VCaP (cell line): ENCODE measurements around the gene ACSS1.

Experiments used
- H3K27ac ChIP-seq: fragments of 450-650 bp; 2 replicates; pipeline ENCODE4 v1.5.1; 2017
- TF ChIP-seq, protein P1 (sequence below): fragments of 450-650 bp; conservative IDR thresholded peaks from 2 replicates; pipeline ENCODE4 v1.5.1; 2017; ENCODE audit warnings: mild to moderate bottlenecking, moderate library complexity

ACSS1 gene

DNA sequence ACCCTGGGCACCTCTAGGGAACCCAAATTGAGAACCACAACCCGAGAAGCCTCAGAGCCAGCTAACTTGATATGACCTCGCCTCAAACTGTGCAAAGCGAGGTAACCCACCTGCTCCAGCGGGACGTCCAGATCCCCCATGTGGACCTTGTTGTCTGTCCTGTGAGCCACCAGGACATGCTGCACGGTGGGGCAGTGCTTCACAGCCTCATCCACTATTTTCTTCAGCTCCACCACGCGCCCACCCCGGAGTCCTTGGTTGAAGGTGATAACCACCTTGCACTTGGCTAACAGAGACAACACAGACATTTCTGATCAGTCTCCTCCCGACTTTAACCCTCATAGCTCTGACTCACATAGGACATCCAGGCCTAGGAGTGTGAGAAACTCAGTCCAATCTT lies 34.6 kb downstream of the ACSS1 start:
- TF ChIP-seq, protein P1, sequence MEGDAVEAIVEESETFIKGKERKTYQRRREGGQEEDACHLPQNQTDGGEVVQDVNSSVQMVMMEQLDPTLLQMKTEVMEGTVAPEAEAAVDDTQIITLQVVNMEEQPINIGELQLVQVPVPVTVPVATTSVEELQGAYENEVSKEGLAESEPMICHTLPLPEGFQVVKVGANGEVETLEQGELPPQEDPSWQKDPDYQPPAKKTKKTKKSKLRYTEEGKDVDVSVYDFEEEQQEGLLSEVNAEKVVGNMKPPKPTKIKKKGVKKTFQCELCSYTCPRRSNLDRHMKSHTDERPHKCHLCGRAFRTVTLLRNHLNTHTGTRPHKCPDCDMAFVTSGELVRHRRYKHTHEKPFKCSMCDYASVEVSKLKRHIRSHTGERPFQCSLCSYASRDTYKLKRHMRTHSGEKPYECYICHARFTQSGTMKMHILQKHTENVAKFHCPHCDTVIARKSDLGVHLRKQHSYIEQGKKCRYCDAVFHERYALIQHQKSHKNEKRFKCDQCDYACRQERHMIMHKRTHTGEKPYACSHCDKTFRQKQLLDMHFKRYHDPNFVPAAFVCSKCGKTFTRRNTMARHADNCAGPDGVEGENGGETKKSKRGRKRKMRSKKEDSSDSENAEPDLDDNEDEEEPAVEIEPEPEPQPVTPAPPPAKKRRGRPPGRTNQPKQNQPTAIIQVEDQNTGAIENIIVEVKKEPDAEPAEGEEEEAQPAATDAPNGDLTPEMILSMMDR = no peak
- peak overlapping the region; percentile 98 for H3K27ac ChIP-seq

DNA sequence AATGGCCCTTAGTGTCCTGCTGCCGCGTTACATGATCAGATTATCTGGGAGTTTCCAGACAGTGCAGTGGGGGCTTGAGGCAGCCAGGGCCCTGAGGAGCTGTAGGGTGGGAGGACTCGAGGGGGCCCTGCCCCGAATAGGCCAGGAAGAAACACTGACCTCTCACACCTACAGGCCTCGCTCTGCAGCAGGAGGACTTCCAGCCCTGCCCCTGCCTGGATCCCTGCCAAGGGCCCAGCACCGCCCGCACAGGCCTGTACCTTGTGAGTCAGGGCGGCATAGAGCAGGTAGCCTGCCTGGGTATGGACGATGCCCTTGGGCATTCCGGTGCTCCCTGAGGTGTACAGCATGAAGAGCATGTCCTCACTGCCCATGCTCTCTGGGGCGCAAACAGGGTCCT lies 35.3 kb downstream of the ACSS1 start:
- TF ChIP-seq, protein P1 = no peak
- H3K27ac ChIP-seq = peak overlapping the region; percentile 98

DNA sequence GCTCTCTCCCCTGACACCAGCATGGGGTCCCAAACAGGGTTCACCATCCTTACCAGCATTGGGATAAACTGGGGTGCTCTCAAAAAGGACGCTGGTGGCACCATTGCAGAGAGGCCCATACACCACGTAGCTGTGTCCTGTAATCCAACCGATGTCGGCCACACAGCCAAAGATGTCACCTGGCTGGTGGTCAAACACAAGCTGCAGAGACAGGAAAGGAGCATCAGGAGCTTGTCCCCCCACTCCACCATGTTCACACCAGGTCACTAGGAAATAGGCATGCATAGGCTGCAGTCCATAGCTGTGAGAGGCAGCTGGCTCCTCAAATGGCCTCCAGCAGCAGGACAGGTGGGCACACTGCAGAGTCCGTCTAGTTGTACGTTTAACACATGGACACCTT lies 36.6 kb downstream of the ACSS1 start:
- peak overlapping the region; percentile 98 for H3K27ac ChIP-seq
- TF ChIP-seq, protein P1 = no peak

DNA sequence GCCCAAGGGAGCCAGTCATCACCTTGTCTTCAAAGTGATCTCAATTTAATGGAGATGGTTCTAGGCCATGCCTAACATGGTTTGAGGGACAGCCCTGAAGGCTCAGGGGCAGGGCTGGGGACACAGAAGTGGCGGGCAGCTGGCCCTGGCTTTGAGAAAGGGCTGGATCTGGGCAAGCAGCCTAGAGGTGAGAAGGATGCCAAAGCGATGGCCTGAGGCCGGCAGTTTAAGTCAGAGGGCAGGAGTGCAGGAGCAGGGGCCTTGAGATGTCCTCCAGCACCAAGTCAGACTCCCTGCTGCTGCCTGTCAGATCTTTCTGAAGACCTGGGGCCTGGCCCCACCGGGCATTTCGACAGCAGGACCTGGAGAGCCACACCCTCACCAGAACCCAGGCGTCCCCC lies 37.0 kb downstream of the ACSS1 start:
- TF ChIP-seq, protein P1 = no peak
- peak overlapping the region; percentile 98 for H3K27ac ChIP-seq

DNA sequence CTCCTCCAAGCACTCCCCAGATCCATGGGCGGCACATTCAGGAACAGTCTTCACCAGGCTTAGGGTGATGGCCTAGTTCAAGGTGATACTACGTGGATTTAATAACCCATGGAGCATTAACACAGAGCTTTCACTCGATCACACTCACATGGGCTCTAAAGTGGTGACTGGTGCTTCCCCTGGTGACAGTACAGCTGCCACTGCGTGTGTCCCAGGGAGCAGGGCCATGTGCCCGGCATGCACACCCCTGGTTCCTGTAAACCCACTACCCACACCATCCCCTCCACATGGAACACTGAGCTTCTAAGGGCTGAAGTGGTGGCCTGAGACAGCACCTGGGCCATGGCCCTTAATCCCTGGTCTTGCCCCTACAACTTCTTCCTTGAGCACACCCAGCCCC lies 37.6 kb downstream of the ACSS1 start:
- H3K27ac ChIP-seq = peak overlapping the region; percentile 98
- TF ChIP-seq, protein P1 = no peak

DNA sequence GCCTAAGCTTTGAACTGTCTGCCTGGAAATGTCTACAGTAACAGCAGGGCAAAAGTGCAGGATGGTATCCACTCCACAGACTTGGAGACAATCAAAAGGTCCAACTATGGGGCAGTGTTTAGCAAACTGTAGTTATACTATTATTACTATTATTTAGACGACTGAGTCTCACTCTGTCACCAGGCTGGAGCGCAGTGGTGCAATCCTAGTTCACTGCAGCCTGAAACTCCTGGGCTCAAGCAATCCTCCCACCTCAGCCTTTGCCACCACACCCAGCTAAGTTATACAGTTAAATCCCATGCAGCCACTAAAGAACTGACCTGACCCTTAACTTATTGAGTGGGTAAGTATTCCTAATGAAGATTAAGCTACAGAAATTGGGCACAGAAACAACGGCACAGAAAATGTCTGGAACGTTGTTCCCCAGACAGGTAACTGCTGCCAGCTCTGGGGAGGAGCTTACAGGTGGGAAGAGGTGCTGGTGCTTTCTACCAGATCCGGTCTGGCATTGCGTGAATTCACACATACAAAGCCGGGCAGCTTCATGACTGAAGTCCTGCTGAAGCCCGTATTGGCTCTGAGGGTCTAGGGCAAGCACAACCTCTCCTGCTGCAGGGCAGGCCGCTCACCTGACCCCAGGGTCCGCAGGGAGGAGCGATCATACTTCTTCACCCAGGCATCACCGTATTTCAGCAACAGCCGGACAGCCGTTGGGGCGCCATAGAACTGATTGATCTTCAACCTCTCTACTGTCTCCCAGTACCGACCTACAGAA lies 38.4 kb downstream of the ACSS1 start:
- H3K27ac ChIP-seq = peak overlapping the region; percentile 98
- TF ChIP-seq, protein P1 = no peak

GRCh38 chr20:25018841-25019240 lies 39.1 kb downstream of the ACSS1 start:
- TF ChIP-seq, protein P1 = no peak
- H3K27ac ChIP-seq = peak overlapping the region; percentile 98
